Prostate gland (tissue), 2 donors: ENCODE measurements around the gene GINS2. TPM values are rescaled to one million over a fixed set of nuclear protein-coding genes. Genes with fewer than 3 reads are reported as not detected.

Source experiments
- DNase-seq: peaks from one replicate; pipeline ENCODE4 v3.0.0-alpha.2; 2019; ENCODE audit warnings: low spot score
- H3K27ac ChIP-seq, 2 donors: fragments of 200-600 bp; sonication (generic); 2 replicates each; pipeline ENCODE4 v1.5.1; 2017 to 2019
- H3K27me3 ChIP-seq: fragments of 200-600 bp; sonication (generic); replicated peaks from 2 replicates; pipeline ENCODE4 v1.5.1; 2019; ENCODE audit not compliant: insufficient read depth
- H3K36me3 ChIP-seq, 2 donors: fragments of 200-600 bp; sonication (generic); 1 replicate in 1 of 2; 2 replicates in 1 of 2; pipeline versions ENCODE4 v1.5.1 to v1.8.1; 2017 to 2019
- H3K4me1 ChIP-seq: fragments of 200-600 bp; sonication (generic); replicated peaks from 2 replicates; pipeline ENCODE4 v1.5.1; 2019
- H3K4me3 ChIP-seq, 2 donors: fragments of 200-600 bp; sonication (generic); 2 replicates each; pipeline ENCODE4 v1.5.1; 2017 to 2019
- H3K9me3 ChIP-seq: fragments of 200-600 bp; sonication (generic); 2 replicates; pipeline ENCODE4 v1.5.1; 2017
- POLR2A ChIP-seq: fragments of 450-650 bp; IDR thresholded peaks from one replicate; pipeline ENCODE4 v1.6.1; 2016; ENCODE audit warnings: antibody characterized with exemption, mild to moderate bottlenecking
- POLR2AphosphoS5 ChIP-seq: sonication (generic); formaldehyde crosslinking; IDR thresholded peaks from one replicate; pipeline ENCODE4 v1.6.1; 2017; ENCODE audit warnings: antibody characterized with exemption
- WGBS: methylation state at CpG from one replicate; pipeline ENCODE4 v1.1.5; 2018; 5-methylcytosine and 5-hydroxymethylcytosine counted together
- intact Hi-C: fragments of 100-400 bp; cut with DNase I; formaldehyde crosslinking; loops from one replicate; pipeline ENCODE4 v1.14.2; 2022
- total RNA-seq, 2 donors: library from RNA; depleted of rRNA; stranded (reverse); fragments of >200 nt; gene quantifications; one replicate each; pipeline ENCODE4 v1.1.0, GENCODE V29; 2016
- TF ChIP-seq, protein P1 (sequence below), 4 experiments: fragments of 200-600 bp in 2 of 4; fragments of 450-650 bp in 2 of 4; sonication (generic) in 2 of 4; IDR thresholded peaks; 1 replicate in 3 of 4; 2 replicates in 1 of 4; pipeline ENCODE4 v1.5.1; 2016 to 2019; ENCODE audit warnings: antibody characterized with exemption in 4 of 4, mild to moderate bottlenecking in 2 of 4, moderate library complexity in 2 of 4

GINS2 gene
- total RNA-seq, 2 donors from 2014 or later = 4.5 to 6.2 TPM

DNA sequence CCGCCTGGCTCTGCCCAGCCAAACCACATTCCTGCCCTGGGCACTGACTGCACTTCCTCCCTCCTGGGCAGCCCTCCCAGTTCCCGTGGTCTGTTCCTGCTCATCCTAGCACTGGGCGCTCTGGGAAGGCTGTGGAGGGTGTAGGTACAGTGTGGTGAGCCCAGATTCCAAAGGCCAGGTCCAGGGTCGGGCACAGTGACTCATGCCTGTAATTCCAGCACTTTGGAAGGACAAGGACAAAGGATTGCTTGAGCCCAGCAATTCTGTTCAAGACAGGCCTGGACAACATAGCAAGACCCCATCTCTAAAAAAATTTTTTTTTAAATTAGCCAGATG lies 31.5 kb upstream of the GINS2 start:
- Histone ChIP-seq H3K4me3 (no peak overlapping the region), H3K4me1 (no peaks in the 10 kb centered on the region), H3K27me3 (no peaks in the 10 kb centered on the region), H3K9me3 (no peaks in the 10 kb centered on the region), H3K27ac (peak overlapping the region in 1 of 2 donors; percentile 51), H3K36me3 (no peaks in the 10 kb centered on the region)
- WGBS = 34% methylated on average over 4 of the region's 4 CpGs
- peak; percentile 91 for DNase-seq
- TF ChIP-seq POLR2A (no peak), POLR2AphosphoS5 (peak; percentile 90)
- TF ChIP-seq, protein P1, sequence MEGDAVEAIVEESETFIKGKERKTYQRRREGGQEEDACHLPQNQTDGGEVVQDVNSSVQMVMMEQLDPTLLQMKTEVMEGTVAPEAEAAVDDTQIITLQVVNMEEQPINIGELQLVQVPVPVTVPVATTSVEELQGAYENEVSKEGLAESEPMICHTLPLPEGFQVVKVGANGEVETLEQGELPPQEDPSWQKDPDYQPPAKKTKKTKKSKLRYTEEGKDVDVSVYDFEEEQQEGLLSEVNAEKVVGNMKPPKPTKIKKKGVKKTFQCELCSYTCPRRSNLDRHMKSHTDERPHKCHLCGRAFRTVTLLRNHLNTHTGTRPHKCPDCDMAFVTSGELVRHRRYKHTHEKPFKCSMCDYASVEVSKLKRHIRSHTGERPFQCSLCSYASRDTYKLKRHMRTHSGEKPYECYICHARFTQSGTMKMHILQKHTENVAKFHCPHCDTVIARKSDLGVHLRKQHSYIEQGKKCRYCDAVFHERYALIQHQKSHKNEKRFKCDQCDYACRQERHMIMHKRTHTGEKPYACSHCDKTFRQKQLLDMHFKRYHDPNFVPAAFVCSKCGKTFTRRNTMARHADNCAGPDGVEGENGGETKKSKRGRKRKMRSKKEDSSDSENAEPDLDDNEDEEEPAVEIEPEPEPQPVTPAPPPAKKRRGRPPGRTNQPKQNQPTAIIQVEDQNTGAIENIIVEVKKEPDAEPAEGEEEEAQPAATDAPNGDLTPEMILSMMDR (IDR thresholded peaks at IDR 0.05) = peak in 1 of 4 experiments; percentile 25
- intact Hi-C loops = no loop called here

DNA sequence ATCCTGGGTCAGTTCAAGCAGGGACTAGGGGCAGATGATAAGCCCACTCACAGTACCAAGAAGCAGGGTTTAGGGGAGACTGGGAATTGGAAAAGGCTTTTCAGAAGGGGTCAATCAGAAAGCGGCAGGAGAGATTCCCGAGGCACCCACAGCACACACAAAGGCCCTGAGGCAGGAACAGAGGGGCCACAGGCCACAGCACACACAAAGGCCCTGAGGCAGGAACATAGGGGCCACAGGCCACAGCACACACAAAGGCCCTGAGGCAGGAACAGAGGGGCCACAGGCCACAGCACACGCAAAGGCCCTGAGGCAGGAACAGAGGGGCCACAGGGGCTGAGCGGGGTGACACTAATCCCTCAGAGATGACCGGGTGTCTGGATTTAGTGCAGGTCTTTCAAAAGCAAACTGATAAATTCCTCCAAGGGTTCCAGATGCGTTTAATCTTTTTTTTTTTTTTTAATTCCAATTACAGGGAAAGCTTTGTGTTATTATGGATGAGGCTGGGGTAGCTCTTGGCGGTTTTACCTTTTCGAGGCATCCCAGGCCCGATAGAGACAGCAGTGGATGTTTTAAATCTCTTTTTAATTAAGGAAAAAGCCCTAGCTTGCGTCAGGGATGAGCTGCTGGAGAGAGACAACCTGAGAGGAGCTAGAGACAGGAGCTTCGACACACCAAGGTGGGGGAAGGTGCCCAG lies 31.0 kb upstream of the GINS2 start:
- TF ChIP-seq POLR2A = no peak
- TF ChIP-seq POLR2AphosphoS5 = no peak
- TF ChIP-seq, protein P1 (IDR thresholded peaks at IDR 0.05) = no peak

DNA sequence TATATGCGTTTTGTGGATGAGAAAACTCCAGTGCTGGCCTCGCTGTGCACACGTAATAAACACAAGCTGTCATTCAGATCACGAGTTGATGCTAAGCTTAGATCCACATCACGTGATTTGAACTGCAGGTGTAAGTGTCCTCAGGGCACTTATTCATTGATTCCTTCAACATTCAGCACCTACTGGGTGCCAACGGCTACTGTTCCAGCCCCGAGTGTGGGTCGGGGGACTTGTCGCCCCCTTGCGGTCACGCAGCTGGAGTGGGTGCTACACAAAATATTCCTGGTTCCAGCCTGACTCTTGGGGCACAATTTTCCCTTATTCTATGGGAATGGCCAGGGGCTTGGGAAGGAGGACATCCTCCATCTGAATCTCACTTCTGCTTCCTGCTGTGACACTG lies 29.9 kb upstream of the GINS2 start:
- no peak for DNase-seq
- Histone ChIP-seq H3K36me3 (no peaks in the 10 kb centered on the region), H3K27me3 (no peaks in the 10 kb centered on the region), H3K4me3 (no peak overlapping the region), H3K4me1 (no peaks in the 10 kb centered on the region), H3K27ac (no peak overlapping the region), H3K9me3 (no peaks in the 10 kb centered on the region)
- TF ChIP-seq POLR2A (no peak), POLR2AphosphoS5 (no peak)
- TF ChIP-seq, protein P1 (IDR thresholded peaks at IDR 0.05) = peak in 2 of 4 experiments; percentile 11 to 18
- 53% methylated on average over 11 of the region's 11 CpGs for WGBS
- intact Hi-C loops = loop anchor here (5.0 to 10.0 kb wide), 4 partner anchors 46 to 441 kb away; no protein-coding TSS in a partner anchor

More for the DNA sequence above, 31.0 kb upstream of the GINS2 start:
- H3K36me3 ChIP-seq = no peaks in the 10 kb centered on the region
- intact Hi-C loops = loop anchor here (5.0 to 10.0 kb wide), 4 partner anchors 47 to 442 kb away; no protein-coding TSS in a partner anchor
- peak overlapping the region; percentile 35 to 51 for H3K27ac ChIP-seq
- 71% methylated on average over 11 of the region's 11 CpGs for WGBS
- no peaks in the 10 kb centered on the region for H3K27me3 ChIP-seq
- no peaks in the 10 kb centered on the region for H3K9me3 ChIP-seq
- DNase-seq = no peak
- H3K4me1 ChIP-seq = no peaks in the 10 kb centered on the region
- no peak overlapping the region for H3K4me3 ChIP-seq

DNA sequence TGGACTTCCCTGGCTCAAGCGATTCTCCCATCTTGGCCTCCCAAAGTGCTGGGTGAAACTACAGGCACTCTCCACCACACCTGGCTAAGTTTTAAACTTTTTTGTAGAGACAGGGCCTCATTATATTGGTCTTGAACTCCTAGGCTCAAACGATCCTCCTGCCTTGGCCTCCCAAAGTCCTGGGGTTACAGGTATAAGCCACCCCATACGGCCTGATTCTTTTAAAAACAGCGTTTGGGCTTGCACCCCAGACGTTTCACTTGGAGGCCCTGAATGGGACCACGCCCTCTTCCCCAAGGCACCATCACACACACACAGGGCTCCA lies 29.4 kb upstream of the GINS2 start:
- intact Hi-C loops = loop anchor here (5.0 to 10.0 kb wide), 4 partner anchors 46 to 441 kb away; no protein-coding TSS in a partner anchor
- no peak overlapping the region for H3K4me3 ChIP-seq
- WGBS = 41% methylated on average over 6 of the region's 6 CpGs

More for the DNA sequence above, 29.4 kb upstream of the GINS2 start:
- no peaks in the 10 kb centered on the region for H3K9me3 ChIP-seq
- no peak for TF ChIP-seq POLR2A
- no peak for TF ChIP-seq POLR2AphosphoS5
- TF ChIP-seq, protein P1 (IDR thresholded peaks at IDR 0.05) = no peak
- H3K27ac ChIP-seq = no peak overlapping the region
- no peak for DNase-seq
- no peaks in the 10 kb centered on the region for H3K4me1 ChIP-seq
- no peaks in the 10 kb centered on the region for H3K27me3 ChIP-seq
- H3K36me3 ChIP-seq = no peaks in the 10 kb centered on the region
